Mucosa of gallbladder (tissue), 1 donor: ENCODE results near the gene TTC9B. TPM values are rescaled to one million over a fixed set of nuclear protein-coding genes. Genes with fewer than 3 reads are reported as not detected.

ENCODE experiments used
- DNase-seq: peaks from one replicate; pipeline ENCODE4 v3.0.0-alpha.2; 2020; ENCODE audit warnings: low spot score
- total RNA-seq: library from RNA; stranded (reverse); gene quantifications from one replicate; pipeline ENCODE4 v1.2.1, GENCODE V29; 2021
- donor health status: DM: no; HTN: no; CAD: no.

The TTC9B gene
- not detected for total RNA-seq

GRCh38 chr19:40217934-40218890 is at the start of gene TTC9B:
Gene TTC9B (minus strand): TSS chr19:40218384. CDS start chr19:40218381, 3 bp downstream.
- DNase-seq: no peak

DNA sequence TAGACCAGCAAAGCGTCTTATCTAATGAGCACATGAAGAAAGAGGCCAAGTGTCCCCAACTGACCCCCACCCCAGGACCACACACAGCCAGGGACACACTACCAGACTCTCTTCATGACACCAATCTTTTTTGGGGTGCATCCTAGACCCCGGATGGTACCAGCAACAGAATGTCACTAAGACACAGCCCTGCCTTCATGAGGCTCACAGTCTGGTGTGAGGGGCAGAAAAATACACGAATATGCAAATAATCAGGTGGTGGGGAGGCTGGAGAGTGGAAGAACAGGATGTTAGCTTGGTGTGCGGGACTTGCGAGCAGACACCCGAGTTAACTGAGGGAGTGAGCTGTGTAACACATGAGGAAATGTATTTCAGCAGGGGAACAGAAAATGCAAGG is 49.4 kb upstream of the TTC9B start:
- DNase-seq: no peak

DNA sequence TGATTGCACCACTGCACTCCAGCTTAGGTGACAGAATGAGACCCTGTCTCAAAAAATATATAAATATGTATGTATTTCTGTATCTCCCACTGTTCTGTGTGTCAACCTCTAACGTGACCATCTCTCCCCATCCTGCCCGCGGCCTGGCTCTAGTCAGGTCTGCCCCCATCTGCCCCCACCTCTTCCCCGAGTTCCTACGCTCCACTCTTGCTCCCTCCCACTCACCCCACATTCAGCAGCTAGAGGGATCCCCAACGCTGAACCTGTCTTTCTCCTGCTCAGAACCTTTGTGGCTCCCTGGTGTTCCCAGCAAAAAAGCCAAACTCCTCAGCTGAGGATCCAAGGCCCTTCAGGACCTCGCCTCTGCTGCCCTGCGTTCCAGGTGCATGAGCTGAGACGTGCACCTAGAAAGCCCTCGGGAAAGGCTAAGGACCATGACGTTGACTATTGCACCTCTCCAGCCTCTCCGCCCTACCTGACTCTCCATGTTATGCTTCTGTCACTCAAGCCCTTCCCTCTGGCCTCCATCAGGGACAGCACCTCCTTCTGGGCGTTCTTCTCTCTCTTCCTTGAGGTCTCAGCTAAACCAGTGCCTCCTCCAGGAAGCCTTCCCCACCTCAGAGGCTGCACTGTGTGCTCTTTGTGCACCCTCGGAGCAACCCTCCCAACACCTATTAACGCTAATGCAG is 48.9 kb upstream of the TTC9B start:
- DNase-seq: no peak

DNA sequence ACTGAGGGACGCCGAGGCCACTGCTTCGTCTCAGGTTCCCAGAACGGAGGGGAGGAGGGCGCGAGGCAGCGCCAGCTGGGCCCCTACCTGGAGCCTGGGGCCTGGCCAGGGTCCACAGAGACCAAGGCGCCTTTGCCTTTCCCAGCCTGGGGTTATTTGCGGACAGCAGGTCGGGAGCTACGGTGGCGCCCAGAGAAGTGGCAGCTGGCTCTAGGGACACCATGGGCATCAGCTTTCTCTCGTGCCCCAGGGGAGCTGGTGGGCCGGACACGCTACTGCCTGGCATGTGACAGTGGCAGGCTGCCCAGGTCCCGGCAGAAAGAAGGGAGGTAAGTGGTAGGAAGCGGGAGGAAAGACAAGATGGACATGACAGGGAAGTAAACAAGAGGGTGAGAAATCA is 47.9 kb upstream of the TTC9B start:
- DNase-seq: no peak

- DNase-seq: no peak
Measured at GRCh38 chr19:40265763-40266099, 47.5 kb upstream of the TTC9B start.

GRCh38 chr19:40265055-40265762 is 47.0 kb upstream of the TTC9B start:
- no peak for DNase-seq

DNA sequence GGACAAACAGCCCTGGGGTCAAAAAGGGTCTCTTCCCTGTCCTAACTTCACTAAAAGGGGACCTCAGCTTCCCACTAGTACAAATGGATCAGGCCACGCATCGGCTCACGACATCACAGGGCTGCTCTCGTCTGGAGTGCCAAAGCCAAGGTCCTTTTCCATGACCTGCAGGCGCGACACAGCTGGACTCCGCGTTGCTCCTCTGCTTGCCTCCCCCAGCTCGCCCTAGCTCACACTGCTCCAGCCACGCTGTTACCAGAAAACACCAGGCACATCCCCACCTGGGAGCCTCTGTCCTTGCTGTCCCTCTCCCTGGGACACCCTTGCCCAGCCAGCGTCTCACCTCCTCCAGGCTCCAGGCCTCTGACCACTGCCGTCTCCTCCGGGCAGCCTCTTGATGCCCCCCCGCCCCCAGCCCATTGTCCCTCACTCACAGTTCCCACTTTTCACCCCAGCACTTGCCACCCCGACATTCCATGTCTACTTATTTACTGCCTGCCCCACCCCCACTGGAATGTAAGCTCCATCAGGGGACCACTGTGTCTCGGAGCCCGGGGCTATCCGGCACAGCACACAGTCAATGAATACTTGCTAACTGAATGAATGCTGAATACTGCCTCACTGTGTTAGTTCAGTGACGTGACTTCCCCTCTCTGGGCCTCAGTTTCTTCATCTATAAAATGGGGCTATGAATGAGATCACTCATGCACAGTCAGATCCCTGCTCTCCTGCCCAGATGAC is 46.3 kb upstream of the TTC9B start:
- no peak for DNase-seq

GRCh38 chr19:40263440-40264313 is 45.5 kb upstream of the TTC9B start:
- no peak for DNase-seq

DNA sequence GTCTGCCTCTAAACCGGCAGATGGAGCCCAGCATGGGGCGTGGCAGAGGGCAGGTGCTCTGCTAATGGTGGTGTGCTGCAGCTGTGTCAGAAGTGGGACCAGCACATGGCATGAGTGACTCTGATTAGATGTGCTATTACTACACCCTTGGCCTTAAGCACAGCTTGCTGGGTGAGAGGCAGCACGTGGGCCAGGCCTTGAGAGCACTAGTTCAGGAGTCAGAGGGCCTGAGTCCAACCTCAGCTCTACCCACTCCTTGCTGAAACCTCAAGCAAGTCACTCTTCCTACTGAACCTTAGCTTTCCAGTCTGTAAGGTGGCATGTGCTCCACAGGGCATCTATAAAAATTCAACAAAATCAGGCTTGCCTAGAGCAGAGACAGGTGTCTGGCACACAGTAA is 44.2 kb upstream of the TTC9B start:
- no peak for DNase-seq

DNA sequence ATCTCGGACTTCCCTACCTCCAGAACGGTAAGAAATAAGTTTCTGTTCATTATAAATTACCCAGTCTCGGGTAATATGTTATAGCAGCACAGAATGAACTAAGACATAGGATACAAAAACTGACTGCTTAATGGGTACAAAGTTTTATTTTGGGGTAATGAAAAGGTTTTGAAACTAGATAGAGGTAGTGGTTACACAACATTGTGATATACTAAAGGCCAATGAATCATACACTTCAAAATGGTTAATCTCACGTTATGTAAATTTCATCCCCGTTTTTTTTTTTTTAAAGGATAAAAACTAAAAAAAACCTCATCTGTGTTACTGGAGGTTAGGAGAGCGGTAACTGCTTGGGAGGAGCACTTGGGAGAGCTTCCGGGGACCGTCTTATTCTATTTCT is 43.4 kb upstream of the TTC9B start:
- no peak for DNase-seq

GRCh38 chr19:40257096-40257517 is 38.9 kb upstream of the TTC9B start:
- no peak for DNase-seq

DNA sequence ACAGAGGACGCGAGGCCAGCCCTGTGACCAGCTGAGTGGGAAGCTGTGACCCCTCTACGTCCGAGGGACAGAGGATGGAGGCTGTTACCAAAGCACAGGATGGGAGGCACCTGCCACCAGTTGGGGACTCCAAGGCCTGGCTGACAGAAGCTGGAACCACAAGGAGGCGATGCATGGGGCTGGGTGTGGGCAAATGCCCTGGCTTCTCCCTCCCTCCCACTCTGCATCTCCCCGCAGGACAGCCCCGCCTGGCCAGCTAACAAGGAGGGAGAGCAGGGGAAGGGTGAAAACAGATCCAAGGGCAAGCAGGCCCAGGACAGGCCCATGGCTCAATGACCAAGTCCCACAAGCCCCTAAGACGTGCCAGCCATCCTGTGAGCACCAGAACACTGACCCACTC is 38.3 kb upstream of the TTC9B start:
- no peak for DNase-seq

DNA sequence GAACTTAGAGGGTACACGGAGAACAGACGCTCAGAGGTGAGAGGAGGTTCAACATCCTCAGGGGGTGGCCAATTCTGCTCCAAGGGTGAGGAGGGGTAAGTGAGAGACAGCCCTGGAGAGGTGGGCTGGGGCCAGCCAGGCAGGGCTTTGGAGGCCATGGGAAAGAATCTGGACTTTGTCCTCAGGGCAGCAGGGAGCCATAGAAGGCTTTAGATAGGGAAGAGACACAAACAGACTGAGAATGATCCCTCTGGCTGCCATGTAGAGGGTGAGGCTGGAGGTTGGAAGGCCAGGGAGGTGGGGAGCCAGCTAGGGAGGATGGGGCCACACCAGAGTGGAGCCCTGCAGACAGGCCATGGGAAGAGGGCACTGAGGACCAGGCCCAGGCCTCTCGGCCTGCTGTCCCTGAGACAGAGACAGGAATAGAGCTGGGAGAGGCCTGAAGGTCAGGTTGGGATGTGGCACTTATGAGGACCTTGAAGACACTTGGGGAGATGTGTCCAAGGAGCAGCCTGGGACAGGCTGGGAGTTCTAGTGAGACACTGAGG is 37.5 kb upstream of the TTC9B start:
- DNase-seq: no peak

DNA sequence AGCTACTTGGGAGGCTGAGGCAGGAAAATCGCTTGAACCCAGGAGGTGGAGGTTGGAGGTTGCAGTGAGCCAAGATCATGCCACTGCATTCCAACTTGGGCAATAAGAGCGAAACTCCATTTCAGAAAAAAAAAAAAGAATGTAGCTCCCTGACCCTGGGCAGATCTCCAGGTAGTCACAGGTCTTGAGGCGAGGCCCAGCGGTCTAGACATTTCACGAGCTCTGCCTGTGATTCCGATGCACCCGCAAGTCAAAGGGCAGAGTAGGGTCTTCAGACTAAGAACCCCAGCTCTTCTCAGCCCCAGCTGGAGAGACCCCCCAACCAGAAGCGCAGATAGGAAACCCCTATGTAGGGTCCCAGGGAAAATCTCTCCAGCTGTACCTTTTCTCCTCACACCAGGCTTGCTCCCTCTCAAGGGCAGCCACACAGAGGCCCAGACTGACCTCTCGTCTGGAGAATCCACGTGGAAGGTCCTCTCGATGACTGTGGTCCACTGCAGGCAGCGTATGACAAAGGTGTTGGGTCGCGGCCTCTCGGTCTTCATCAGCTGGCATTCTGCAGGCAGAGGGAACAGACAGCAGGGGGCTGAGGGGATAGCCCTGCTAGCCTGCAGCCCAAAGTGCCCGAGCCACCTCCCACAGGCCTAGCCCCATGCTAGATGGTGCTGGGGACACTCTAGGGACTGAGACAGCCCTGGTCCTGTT is 36.7 kb upstream of the TTC9B start:
- DNase-seq: no peak

GRCh38 chr19:40253611-40254092 is 35.5 kb upstream of the TTC9B start:
- no peak for DNase-seq

DNA sequence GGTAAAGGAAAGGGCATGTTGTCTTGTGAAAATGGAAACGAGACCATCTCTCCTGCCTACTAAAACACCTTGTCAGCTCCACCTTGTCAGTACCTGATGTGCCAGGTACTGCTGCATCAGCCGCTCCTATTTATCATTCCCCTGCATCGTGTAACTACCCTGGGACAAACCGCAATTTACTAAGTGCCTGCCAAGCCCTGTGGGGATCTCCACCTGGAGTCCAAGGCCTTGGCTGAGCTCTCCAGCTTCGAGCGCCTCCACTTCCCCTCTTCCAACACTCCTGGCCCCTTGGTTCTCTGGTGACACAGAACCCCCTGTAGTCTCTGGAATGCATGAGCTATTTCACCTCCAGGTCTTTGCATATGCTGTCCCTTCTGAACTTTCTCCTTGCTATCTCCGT is 34.2 kb upstream of the TTC9B start:
- DNase-seq: no peak

GRCh38 chr19:40251991-40252390 is 33.8 kb upstream of the TTC9B start:
- DNase-seq: no peak

GRCh38 chr19:40251244-40251643 is 33.1 kb upstream of the TTC9B start:
- no peak for DNase-seq

DNA sequence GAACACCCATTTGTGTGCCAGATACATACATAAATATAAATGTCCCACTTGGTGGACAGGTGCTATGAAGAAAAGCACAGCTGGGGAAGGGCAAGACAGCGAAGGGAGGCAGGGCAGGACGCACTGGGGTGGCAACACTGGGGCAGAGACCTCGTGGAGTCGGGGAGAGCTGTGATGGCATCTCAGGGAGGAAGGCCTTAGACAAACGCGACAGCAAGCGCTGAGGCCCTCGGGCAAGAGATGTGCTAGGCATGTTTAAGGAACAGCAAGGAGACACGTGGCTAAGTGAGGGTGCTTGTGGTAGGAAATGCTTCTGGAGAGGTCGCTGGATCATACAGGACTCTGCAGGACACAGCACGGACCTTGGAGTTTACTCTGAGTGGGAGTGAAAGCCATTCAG is 31.6 kb upstream of the TTC9B start:
- no peak for DNase-seq

GRCh38 chr19:40249201-40249600 is 31.0 kb upstream of the TTC9B start:
- no peak for DNase-seq
